ENCODE measurements around the gene SRXN1.

DNA sequence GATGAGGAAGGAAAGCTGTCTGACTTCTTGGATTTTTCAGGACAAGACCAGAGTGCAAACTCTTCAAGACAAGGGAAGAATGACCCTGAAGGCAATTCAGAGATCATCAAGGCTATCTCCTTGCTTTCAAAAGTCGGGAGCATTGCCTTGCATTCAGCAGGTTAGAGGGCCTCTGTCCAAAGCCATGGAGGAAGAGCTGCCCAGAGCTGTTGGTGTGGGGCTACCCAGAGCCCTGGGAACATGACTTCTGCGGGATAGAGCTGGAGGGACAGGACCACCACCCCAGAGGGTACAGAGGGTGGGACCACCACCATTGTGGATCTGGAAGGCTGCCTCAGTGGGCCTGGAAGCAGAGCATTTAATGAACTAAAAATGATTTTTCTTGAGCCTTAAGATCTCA is 5.2 kb upstream of the SRXN1 start:
- TF ChIP-seq, protein P1, sequence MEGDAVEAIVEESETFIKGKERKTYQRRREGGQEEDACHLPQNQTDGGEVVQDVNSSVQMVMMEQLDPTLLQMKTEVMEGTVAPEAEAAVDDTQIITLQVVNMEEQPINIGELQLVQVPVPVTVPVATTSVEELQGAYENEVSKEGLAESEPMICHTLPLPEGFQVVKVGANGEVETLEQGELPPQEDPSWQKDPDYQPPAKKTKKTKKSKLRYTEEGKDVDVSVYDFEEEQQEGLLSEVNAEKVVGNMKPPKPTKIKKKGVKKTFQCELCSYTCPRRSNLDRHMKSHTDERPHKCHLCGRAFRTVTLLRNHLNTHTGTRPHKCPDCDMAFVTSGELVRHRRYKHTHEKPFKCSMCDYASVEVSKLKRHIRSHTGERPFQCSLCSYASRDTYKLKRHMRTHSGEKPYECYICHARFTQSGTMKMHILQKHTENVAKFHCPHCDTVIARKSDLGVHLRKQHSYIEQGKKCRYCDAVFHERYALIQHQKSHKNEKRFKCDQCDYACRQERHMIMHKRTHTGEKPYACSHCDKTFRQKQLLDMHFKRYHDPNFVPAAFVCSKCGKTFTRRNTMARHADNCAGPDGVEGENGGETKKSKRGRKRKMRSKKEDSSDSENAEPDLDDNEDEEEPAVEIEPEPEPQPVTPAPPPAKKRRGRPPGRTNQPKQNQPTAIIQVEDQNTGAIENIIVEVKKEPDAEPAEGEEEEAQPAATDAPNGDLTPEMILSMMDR (IDR thresholded peaks at IDR 0.05): no peak
- TF ChIP-seq POLR2A (IDR thresholded peaks at IDR 0.05): no peak

All from thyroid gland (tissue), 4 donors.